ENCODE measurements around the gene HS3ST5.

Gene HS3ST5

DNA sequence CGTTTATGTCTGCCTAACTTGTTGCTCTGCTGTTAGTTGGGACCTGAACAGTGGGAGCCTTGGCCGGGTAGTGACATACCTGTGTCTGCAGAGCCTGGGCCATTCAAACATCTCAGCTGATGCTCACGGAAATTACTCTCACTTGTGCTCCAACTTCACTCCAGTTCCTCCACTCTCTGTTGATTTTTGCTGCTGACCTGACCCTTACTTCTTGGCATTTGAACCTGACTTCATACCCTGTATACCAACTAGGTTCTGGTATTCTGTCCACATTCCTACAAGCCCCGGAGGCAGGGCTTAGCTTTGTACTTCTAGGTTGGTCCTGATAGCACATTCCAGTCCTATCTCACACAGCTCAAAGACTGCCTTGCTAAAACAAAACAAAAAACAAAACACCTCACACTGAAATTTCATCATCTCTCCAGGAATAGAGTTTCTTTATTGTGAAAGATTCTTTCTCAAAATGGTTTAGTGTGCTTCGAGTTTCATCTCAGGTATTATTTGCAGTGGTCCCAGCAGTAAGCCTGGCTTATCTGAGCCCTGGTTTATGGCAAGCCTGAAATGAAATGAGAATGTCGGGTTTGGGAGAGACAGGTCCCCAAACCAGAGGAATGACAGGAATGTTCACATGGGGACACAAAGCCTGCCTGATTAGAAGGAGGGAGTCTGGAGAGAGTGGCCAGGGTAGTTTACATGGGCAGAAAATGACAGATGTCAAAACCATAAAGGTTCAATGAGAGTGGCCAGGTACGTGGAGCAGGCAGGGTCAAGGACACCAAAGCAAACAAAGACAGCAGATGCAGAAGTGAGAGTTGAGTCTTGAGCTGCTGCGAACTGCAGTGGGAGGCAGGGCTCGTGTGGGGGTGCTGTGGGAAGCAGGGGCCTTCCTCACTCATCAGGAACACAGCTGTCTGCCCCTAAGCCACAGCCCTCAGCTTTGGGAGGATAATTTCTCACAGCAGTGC, 197.7 kb downstream of the HS3ST5 start:
- DNase-seq = no peak

DNA sequence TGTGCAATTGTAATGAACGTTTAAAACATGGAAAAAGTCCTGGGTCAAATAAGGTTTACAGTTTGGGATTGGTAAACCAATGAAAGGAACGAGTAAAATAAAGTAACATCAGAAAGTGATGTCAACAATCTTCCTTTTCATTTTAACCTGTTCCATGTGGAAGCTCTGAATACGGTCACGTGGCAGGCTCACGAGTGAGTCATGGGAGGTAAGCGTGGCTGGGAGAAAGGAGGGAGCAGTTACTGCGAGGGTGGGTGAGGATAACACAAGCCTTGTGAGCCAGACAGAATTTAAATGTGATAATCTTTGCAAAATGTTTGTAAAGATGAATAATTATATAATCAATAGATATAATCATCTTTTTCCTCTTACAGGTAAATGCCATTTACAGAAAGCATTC, 200.6 kb downstream of the HS3ST5 start:
- DNase-seq = peak; percentile 4

DNA sequence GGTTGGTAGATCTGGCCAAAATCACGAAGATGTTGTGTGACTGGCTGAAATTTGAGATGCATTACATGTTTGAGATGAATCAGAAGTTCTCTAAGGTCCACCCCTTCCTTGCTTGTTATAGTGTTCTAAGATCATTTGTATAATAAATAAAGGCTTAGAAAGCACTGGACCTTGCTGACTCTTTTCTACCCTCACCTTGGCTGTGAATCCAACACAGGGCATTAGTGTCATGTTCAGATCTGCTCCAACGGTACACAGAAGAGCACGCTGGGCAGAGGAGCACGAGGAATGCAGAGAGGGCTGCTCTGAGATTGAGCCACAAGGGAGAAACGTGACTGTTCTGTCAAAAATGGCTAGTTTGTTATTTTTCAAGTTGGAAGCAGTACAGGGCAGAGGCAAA, 202.4 kb downstream of the HS3ST5 start:
- no peak for DNase-seq

DNA sequence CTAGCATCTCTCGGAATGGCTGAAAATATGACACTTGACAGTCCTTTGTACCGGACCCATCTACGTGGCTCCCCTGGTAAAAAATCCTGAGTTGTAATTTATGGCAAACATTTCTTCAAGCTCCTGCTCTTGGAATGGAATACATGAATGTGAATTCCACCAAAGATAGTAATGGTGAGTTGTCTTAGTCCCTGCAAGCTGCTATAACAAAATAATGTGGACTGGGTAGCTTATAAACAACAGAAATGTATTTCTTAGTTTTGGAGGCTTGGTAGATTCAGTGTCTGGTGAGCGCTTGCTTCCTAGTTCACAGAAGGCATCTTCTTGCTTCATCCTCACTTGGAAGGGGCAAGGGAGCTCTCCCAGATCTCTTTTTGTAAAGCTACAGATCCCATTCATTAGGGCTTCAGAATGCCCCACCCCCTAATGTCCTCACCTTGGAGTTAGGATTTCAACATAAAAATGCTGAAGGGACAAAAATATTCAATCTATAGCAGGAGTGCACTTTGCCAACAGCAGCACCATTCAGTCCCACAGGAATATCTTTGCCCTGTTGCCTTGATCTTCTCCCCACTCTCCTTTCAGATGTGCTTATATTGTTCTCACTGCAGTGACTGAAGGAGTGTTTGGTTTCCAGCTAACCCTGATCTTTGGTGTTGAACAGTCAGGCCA, 204.1 kb downstream of the HS3ST5 start:
- no peak for DNase-seq

DNA sequence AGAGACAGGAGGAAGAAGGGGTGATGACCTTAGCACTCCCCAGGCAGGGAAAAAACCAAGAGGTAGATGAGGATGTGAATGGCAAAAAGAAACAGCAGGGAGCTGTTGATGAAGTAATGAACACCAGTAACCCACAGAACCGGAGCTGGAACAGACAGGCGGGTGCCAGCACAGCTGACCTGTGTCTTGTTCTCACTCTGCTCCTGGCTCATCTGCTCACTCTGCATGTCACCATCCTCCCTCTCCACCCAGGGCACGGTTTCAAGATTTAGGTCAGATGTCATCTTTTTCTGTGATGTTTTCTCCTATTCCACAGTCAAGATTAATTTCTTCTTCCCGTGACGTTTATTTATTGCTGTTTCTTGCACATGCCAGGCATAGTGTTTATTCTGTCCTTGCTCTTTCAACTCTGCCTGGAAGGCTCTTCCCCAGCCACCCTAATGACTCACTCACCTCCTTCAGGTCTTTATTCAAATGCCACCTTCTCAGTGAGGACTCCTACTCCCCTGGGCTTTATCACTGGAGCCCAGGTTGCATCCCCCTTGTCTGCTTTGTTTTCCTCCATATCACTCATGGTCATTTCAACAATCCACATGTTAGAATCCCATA, 207.4 kb downstream of the HS3ST5 start:
- no peak for DNase-seq

DNA sequence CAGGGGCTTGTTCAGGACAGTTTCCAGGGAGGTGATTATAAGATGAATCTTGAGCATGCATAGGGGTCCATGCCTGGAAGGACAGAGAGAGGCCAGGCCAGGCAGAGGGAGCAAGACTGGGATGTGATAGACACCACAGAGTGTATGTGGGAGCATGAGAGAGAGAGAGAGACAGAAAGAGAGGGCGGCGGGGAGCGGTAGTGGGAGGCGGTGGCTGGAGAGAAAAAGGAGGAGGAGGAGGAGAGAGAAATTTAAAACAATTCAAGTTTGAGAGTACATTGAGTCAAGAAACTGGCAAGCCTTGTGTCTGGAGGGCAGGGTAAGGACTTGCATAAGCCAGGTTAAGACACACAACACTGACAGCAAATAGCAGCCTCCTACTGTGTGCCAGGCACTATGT, 209.0 kb downstream of the HS3ST5 start:
- DNase-seq = no peak

DNA sequence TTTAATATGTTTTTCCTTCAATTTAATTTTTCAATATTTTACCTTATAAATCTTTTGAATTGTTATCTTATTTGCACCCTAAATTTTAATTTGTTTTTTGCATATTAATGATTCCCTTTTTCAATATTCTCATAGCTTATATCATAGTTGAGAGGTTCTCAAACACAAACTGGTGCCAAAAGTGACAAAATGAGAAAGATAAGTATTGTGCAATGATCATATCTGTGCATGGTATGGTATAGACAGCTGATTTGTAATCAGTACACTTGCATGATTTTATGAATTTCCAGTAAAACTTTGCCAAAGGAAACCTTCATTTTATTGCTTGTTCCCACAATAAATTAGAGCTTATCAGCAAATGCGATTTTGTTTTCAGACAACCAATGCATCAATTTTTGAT, 210.9 kb downstream of the HS3ST5 start:
- no peak for DNase-seq

DNA sequence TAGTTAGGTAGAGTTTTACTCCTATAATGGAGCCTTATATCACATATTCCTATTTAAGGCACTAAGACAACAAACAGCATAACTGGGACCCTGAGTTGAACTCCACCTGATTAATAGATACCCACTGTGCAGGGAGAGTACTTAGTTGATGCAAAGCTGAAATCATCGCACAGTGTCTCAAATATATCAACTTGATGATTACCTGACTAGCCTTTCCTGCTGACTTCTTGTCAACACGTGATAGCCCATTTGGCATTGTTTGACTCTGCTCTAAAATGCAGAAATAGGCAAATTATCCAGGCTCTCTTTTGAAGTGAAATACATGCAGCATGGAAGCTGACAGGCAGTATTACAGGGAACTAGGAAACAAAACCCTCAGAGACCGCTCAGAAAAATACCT, 217.2 kb downstream of the HS3ST5 start:
- DNase-seq = no peak

DNA sequence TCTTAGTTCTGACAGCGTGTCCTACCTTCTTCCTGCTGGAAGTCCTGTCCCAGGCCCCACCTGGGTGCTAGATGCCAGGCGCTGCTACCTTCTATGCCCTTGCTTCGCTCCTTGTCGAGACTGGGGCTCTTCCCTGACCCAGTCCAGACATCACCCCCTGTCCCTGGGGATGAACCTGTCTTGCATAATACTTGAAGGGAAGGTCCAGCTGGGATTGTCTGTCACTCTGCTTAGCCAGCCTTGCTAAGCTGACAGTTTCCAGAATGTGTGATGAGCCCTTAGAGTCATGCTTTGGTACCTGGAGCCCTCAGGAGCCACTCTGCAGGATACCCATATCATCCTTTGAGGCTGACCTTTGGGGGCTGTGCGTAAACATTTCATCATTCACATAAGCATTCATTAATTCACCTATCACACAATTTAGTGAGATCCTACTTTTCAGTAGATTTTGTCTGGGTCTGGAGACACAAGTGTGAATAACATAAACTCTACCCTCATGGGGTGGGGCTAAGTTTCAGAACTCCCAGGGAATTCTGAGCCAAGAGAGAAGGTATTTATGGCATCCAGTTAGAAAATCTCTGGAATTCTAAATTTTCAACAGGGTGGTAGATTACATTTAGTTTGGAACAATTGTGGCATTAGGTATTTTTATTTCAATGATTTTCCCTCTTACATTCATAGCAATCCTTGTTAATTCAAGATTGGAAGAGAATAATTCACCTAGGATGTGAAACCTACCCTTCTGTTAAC, 220.7 kb downstream of the HS3ST5 start:
- DNase-seq = peak; percentile 25

DNA sequence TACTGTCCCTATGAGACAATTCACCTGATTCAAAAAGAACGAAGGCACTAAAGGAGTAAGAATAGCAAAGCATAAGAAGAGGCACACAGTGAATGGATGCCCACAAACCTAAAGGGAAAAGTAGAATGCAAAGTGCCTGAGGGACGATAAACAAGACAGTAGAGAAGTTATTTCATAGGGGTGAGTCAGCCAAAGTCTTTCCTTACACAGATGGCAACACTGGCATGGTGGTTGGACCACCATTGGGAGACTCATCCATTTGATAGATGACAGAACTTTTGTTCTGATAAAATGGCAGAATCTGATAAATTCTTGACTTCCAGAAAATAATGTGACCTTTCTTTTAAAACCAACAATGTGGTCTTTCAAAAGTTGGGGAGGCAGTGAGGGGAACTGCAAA, 223.8 kb downstream of the HS3ST5 start:
- DNase-seq = no peak

DNA sequence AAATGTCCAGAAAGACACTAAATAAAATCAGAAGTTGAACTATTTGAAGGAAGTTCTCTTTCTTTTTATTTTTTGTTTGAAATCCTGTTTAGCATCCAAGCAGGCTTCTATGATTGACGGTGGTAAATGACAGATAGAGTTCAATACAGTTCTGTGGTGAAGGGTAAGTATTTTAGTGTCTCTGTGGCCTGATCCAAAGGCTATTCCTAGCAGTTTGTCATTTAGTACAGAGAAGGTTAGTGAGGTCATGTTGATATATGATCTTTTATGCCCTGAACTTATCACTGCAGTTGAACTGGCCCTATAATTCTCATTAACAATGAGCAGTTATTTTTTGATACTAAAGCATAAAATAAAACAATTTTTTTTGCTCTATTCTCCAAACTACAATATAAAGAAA, 227.2 kb downstream of the HS3ST5 start:
- no peak for DNase-seq

DNA sequence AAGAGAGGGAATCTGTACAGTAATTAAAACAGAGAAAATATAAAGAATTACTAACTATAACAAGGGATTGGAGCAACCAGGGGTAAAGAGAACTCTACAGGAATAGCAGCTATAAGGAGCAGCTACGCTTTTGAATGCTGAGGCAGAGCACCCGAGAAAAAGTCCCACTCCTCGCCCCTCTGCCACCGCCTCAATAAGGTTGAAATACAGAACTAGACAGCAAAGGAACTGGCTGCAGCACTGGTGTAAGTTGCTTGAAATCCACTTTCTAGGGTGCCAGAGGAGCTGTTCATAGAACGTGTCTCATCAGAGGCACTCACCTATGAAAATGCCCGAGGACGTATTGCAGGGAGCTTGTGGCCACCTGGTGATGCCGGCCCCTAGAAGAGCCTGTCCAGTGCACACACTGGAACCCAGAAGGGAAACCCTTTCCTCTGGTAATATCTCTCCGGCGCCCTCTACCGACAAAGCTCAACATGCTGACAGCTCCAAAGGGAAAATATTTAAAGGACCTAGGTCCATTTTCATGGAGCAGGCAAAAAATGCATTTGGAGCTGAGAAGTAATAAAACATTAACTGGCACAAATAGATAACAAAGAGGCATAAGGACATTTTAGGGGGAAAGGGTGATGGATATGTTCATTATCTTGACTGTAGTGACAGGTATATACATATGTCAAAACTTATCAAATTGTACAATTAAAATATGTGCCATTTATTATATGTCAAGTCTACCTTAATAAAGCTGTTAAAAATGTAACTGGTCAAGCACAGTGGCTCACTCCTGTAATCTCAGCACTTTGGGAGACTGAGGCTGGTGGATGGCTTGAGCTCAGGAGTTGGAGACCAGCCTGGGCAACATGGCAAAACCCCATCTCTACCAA, 234.5 kb downstream of the HS3ST5 start:
- DNase-seq = peak; percentile 74

DNA sequence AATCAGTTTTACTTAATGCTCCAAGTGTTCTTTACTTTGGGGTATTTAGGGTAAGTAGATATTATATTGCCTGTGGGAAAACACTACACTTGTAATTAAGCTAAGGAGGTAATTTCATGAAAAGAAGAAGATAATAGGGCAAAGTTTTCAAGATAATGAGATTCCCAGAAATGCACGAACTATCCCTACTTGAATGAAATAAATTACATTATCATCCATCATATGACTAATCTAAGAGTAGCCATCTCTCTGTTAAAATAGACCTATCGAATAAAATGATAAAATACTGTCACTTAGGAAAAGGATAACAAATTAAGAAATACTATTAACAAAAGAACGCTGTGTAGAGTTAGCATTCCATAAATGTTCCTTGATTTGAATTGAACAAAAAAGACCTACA, 236.8 kb downstream of the HS3ST5 start:
- DNase-seq = no peak

DNA sequence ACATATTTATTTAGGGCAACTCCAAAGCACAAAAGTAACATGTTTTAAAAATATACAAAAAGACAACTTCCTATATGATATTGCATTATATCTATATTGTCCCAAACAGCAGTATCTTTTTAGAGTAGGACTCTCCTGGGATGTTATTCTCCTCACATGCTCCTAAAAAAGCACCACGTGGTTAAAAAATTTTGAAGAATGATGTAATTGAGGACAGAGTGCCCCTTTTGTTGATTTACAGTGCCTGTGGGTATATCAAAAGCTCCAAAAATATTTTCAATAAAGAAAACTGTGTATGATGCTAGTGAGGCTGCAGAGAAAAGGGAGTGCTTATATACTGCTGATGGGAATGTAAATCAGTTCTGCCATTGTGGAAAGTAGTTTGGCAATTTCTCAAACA, 241.6 kb downstream of the HS3ST5 start:
- no peak for DNase-seq

DNA sequence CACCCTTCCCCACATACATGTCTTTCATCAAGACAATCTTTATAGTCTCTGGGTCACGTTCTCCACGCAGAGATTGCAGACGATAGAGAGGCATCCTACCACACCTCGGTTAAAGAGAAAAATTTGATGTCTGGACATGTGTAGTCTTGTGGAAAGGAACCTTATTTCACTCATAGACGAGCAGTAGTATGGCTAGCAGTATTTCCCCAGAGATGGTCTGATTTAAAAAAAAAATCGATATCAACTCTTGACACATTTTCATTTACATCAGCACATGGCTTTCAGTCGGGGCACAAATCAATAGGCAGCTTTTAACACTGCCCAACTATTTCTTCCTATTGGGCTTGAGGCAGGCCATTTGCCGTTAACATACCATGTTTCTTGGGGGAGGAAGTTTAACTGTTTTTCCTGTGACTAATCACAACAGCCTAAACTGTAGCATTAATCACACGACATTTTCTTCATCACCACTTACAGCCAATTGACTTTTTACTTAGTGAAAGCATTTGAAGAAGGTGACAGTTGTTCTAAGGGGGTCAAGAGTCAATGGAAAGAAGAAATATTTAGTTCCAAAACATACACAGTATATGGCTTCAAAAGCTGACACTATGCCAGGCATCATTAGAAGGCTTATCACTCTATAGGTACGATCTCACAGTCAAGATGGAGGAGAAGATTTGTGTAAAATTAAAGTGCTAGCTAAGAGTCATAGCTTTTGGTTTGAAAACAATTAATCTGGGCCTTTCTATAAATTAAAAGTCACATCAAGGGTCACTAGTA, 242.4 kb downstream of the HS3ST5 start:
- DNase-seq = peak; percentile 54

DNA sequence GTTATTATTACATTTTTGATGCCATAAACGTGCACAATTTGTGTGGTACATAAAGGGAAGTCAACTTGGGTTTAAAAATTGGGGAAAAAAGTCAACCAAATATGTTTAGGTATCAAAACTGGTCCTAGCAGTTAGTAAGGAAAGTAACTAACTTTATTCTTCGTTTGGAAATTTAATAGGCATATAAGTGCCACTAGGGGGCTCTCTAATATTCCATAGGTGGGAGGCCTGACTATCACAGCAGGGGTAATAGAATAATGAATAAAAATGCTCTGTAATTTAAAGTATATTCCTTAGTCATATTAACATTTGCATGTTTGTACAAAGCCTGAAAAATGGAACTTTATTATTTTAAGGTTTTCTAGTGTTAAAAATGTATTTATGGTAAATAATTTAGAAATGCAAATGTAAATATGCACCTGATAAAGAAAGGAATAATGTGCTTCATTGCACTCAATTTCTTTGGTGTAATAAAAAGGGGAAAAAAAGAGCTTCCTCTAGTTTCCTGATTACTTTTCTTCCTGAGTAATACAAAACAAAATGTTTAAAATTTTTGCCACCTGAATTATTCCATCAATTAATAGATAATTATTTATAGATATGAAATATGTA, 246.2 kb downstream of the HS3ST5 start:
- DNase-seq = peak; percentile 46

DNA sequence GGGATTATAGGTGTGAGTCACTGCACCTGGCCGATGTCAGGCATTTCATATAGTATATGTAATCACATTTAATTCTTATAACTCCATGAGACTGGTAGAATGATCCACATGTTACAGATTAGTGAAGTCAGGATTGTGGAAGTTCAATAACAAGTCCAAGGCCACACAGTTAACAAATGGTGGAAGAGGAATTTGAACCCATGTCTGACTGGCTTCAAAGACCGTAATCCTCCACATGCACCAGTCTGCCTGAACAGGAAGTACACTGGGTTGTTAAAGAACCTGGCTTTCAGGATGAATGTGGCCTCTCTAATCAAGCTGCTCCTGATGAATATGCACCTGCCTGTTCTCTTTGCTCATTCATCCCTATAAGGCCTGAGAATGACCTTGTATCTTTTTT, 249.9 kb downstream of the HS3ST5 start:
- no peak for DNase-seq

DNA sequence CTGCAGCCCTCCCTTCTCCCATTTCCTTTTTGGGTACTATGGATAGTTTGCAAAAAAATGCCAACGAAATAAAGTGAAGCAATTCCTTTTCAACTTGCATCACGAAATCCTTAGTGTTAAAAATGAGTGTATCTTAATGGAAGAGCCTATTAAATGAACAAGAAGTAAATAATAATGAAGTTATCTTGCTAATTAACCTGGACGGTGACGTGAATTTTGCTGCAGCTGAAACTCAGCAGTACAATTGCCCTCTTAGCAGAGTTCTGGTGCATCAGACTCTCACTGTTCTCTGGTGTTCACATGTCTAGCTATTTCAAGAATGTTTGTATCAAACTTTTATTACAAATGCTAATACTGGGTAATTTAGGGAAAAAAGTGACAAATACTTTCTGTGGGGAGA, 252.2 kb downstream of the HS3ST5 start:
- peak; percentile 18 for DNase-seq

DNA sequence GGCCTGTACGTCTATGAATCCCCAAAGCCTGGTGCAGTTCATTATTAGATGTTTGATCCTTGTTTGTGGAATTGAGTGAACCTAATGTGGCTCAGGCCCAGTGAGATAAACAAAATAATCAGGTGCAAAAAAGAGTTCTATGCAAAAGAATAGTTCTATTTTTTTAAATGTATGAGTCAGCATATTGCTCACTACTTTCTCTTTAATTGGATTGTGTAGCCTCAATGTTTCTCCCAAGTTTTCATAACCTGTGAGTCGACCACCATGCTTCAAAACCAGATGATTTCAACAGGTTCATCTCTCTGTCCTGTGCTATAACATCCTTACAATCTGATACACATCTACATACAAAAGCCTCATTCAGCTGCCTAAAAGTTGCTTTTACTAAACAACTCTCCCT, 255.3 kb downstream of the HS3ST5 start:
- peak; percentile 26 for DNase-seq

DNA sequence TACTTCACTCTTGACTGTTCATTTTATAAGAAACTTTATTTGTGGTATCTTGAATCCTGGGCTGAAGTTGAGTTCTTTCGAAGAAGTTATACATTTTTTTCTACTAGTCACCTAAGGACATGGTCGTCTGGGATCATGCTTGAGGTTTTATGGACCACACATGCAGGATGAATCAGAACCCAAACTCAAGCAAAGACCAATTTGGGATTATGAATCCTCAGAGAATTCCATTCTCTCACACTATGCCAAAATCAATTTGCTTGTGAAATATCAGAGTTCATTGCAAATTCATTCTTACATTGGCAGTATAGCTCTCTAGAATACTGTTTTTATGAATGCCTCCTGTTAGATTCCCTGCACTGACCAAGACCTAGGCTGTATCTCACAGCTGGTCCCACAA, 257.6 kb downstream of the HS3ST5 start:
- peak; percentile 98 for DNase-seq
